GM18502 (cell line): ENCODE results near the gene RBM24.
"Not testable (repeated sequence)": the region's sequence is repeated elsewhere in the genome, so short reads cannot be mapped to it uniquely, and the experiment has no call there.

Experiments
- ATAC-seq: cut with Tn5 transposase; IDR thresholded peaks from one replicate; pipeline ENCODE4 v1.9.1; 2021; ENCODE audit warnings: mild to moderate bottlenecking; ENCODE audit not compliant: unreplicated experiment, poor library complexity

The RBM24 gene

GRCh38 chr6:17289630-17290061 is 8.5 kb downstream of the RBM24 start:
- no peak for ATAC-seq

- no peak for ATAC-seq
Measured at GRCh38 chr6:17291778-17292177, 10.6 kb downstream of the RBM24 start.

DNA sequence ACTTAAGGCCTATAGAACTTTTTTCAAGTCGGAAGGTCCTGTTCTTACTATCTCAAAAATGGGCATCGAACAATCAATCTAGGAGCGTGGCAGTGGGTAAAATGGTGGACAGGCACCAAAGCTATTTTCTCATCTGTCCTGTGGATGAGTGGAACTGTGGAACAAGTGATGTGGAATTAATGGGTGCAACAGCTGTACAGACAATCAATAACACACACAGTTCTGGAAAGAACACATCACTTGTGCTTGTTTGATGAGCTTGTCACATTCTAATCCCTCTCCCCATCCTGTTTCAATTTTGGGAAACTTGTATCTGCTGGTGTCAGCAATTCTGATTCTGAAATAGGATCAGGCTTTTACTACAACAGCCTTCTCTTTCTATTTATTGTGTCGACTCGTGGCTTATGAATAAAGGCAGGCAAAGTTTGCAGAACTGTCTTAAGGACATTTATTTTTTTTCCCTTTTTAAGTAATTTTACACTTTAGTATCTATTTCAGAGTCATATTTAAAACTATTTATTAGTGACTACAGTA is 11.5 kb downstream of the RBM24 start:
- ATAC-seq, result no peak

DNA sequence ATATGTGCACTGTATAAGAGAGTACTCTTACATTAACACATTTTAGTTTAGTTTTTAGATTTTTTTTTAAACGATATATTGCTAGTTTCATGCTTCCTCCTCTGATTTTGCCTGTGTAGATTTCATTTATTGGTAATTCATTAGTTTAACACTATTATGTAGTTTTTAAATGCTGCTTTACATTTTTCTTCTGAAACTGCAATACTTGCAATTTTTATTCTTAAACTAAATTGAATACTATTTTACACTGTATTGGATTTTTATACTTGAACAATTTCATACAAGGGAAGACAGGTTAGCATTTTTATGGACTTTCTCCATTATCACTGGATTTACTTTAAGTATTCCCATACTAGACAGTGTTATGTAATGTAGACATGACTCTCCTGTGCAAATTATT is 12.2 kb downstream of the RBM24 start:
- no peak for ATAC-seq

DNA sequence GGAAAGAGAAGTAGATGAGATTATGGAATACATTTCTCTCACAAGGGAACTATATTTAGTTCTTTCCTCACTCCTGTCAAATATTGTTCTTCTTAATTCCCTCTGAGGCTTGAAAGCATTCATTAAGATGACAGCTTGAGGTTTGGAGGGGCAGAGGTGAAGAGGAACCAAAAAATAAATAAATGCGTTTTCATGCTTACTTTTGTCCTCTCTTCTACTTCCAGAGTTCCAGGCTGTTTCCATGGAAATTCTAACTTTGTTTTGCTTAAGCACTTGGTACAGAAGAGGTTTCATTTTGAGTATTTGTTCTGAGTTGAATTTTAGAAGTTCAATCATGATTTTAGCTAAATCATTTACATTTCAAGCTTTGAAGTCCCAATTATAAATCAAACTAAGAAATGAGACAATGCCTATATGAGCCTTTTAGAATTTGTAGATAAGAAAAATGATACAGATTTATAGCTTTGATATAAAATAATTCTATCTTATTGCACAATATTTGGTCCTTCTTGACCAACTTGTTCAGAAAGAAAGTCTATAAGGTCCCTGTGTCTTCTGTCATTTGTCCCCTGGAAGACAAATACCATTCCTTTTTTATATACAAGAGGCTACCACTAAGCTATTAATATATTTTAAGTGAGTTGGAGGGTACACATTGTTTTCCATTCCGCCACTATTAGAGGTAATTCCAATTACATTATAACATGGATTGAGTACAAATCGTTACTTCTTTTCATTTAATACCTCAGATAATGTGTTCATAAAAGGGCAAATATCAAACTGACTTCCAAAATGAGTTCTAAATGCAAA is 16.3 kb downstream of the RBM24 start:
- no peak for ATAC-seq

- ATAC-seq, result no peak
Measured at GRCh38 chr6:17298257-17298656, 17.1 kb downstream of the RBM24 start.

DNA sequence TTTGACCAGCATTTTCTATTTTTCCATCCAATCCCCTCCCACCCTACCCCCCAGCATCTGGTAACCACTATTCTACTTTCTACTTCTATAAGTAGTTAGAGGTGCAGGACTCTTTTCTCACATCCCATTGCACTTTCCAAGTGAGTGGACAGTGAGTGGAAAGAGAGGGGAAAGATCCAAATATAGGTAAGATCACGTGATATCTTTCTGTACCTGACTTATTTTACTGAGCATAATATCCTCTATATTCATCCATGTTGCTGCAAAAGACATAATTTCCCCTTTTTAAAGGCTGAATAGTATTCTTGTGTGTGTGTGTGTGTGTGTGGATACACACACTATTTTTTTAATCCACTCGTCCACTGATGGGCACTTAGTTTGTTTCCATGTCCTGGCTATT is 18.1 kb downstream of the RBM24 start:
- no peak for ATAC-seq

DNA sequence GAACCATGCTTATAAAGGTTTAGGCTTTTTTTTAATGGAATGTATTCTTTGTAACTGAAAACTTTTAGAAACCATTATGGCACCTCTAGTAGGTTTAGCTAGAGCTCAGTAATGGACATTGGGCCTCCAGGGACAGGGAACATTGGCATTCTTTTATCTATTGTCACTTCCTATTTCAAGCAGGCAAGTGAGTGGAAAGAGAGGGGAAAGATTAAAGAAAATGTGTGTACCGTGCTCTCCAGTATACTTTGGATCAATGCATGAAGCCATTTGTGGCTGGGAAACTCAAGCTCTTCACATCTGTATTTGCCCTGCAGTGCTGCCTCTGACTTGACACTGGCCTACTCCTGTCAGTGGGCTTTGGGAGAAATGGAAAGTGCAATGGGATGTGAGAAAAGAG is 18.6 kb downstream of the RBM24 start:
- no peak for ATAC-seq

DNA sequence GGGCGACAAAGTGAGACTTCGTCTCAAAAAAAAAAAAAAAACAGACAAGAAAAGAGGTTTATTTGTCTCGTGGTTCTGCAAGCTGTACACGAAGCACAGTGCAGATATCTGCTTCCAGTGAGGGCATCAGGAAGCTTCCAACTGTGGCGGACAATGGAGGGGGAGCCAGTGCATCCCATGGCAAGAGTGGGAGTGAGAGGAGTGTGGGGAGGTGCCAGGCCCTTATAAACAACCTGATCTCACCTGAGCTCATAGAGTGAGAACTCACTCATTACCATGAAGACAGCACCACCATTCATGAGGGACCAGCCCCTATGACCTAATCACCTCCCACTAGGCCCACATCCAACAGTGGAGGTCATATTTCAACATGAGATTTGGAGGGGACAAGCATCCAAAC is 19.5 kb downstream of the RBM24 start:
- no peak for ATAC-seq

GRCh38 chr6:17303444-17303843 is 22.3 kb downstream of the RBM24 start:
- no peak for ATAC-seq

- no peak for ATAC-seq
Measured at GRCh38 chr6:17305219-17306001, 24.2 kb downstream of the RBM24 start.

GRCh38 chr6:17311595-17312311 is 30.6 kb downstream of the RBM24 start:
- ATAC-seq, result no peak

DNA sequence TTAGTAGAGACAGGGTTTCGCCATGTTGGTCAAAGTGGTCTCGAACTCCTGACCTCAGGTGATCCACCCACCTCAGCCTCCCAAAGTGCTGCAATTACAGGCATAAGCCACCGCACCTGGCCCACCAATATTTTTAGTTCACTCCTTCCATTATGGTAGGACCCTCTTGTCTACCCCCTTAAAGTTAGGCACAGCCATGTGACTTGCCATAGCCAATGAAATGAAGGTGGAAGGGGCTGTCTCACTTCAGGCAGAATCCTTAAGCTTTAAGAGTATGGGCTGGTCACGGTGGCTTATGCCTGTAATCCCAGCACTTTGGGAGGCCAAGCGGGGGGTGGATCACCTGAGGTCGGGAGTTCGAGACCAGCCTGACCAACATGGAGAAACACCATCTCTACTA is 32.1 kb downstream of the RBM24 start:
- ATAC-seq, result not testable (repeated sequence)

- no peak for ATAC-seq
Measured at GRCh38 chr6:17313971-17314370, 32.8 kb downstream of the RBM24 start.

DNA sequence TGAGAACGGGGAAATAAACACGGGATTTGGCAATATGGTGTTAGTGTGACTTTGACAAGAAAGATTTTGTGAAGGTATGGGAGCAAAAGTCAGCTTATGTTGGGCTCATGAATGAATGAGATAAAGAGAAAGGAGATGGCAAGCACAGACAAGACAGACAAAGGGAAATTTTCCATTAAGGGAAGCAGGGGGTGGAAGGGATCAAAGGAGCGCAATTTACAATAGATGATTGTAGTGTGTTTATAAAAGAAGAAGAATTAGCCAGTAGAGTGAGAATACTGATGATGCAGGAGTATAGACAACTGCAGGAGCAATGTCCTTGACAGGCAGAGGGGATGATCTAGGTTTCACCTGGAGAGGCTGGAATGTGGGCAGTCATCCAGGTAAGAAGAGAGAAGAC is 34.1 kb downstream of the RBM24 start:
- ATAC-seq, result no peak

DNA sequence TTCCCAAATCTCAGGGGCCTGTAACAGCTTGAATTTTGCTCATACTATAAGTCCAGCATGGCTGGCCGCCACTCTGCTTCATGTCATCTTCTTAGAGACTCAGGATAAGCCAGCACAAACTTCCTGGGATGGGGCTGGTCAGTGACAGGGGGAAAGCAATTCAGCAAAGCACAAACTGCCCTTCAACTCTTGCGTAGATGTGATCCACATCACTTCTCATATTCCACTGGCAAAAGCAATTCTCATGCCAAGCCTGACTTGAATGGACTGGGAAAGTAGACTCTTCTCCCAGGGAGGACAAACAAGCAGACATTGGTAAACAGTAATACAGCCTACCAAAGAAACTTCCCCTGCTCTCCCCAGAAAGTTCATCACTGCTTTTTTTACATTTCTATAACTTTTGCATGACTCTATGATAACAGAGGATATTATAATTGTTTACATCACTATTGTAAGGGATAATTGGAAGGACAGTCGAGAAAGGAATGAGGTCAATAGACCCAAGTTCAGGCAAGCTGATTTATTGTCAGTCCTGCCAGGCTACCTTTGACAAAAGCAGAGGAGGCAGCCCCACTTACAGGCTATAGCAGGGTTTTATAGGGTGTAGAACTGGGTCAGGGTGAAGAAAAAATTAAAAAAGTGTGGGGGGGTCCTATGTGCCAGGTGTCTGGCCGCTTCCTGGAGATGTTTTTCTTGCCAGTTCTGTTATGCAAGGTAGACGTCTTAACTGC is 37.4 kb downstream of the RBM24 start:
- no peak for ATAC-seq

- ATAC-seq, result not testable (repeated sequence)
Measured at GRCh38 chr6:17320266-17320665, 39.1 kb downstream of the RBM24 start.

DNA sequence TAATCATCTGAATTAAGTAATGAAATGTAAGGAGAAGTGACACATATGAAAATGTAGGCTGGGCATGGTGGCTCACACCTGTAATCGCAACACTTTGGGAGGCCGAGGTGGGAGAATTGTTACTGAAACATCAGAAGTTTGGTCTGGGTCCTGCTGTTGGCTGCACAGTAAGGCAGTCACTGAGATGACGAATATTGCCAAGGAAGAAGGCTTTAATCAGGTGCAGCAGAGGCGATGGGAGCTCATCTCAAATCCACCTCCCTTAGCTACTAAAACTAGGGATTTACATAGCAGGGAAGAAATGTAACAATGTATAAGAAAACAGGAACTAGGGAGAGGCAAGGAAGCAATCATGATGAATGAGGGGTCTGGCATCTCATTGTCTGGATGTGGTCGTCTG is 50.1 kb downstream of the RBM24 start:
- no peak for ATAC-seq

DNA sequence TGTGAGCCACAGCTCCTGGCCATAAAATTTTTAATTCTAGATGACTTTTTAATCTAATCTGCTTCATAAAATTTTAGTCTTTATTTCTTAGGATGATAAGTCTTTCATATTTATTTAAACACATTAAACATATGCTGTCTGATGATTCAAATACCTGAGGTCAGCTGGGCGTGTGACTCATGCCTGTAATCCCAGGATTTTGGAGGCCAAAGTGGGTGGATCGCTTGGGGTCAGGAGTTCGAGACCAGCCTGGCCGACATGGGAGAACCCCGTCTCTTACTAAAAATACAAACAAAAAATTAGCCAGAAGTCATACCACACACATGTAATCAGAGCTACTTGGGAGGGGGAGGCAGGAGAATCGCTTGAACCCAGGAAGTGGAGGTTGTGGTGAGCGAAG is 53.1 kb downstream of the RBM24 start:
- no peak for ATAC-seq

- ATAC-seq, result no peak
Measured at GRCh38 chr6:17336425-17336824, 55.3 kb downstream of the RBM24 start.
